GM19452 (cell line): ENCODE measurements around the gene SGMS1.
"Not testable (repeated sequence)": the region's sequence is repeated elsewhere in the genome, so short reads cannot be mapped to it uniquely, and the experiment has no call there.

ENCODE experiments used
- ATAC-seq: cut with Tn5 transposase; IDR thresholded peaks from one replicate; pipeline ENCODE4 v1.9.1; 2021; ENCODE audit not compliant: unreplicated experiment

Gene SGMS1

DNA sequence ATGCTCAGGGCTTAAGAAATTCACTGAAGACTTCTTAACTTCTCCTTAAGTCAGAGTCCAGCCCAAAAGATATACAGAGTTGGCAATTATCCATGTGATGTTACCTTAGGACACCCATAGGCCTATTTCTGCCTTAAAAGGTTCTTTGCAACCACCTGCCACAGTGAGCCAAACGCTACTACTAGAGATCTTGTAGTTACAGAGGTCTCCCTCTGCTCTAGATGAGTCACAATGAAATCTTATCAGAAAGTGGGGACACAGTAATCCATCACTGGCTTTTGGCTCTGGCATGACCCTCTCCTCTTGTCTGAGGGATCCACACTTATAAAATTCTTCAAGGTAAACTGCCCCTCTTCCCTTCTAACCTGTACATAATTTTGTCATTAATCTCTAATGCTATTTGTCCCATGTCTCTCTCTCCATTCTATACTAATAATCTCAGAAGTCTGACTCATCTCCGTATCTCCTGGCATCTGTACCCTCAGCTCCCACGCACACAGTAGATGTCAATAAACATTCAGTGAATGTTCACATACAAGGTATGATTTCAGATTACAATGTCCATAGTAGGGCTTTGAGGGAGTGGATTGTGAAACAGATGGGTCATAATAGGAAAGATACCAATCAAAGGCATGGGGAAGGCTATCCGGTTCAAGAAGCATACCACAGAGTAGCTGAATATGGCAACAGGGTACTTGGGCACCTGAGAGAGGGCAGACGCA, 112.1 kb downstream of the SGMS1 start:
- peak; percentile 36 for ATAC-seq

DNA sequence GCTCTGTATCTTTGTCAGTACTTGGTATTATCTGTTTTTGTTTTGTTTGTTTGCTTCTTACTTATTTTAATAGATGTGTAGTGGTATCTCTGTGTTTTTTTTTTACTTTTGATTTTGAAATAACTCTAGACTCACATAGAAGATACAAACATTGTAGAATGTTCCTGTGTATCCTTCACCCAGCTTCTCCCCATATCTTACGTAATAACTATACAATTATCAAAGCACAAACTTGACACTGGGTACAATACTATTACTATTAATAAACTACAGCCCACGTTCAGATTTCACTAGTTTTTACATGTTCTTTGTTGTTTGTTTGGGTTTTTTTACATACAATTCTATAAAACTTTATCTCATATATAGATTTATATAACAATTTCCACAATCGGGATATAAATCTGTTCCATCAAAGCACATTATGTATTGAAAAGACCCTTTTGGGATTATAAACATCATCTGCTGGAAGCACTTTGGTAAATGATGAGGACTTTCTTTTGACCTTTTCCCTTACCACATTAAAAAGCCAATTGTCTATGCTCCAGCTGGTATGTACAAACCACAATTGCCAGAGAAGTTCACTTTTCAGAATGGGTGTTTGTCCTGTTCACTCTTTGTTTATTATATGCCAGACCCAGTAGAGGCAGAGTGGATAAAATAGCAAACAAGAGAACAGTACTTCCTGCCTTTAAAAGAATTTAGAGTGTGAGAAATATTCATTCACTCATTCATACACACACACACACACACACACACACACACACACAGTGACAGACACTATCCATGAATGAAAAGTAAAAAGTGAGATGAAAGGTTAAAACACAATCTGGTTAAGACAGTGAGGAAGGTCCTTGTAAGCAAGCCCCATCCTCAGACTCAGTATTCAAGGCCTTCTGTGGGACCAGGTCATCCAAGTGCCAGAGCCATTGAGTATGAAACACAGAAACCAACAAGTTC, 113.0 kb downstream of the SGMS1 start:
- no peak for ATAC-seq

- ATAC-seq: peak; percentile 69
Measured at GRCh38 chr10:50508315-50509051, 115.3 kb downstream of the SGMS1 start.

DNA sequence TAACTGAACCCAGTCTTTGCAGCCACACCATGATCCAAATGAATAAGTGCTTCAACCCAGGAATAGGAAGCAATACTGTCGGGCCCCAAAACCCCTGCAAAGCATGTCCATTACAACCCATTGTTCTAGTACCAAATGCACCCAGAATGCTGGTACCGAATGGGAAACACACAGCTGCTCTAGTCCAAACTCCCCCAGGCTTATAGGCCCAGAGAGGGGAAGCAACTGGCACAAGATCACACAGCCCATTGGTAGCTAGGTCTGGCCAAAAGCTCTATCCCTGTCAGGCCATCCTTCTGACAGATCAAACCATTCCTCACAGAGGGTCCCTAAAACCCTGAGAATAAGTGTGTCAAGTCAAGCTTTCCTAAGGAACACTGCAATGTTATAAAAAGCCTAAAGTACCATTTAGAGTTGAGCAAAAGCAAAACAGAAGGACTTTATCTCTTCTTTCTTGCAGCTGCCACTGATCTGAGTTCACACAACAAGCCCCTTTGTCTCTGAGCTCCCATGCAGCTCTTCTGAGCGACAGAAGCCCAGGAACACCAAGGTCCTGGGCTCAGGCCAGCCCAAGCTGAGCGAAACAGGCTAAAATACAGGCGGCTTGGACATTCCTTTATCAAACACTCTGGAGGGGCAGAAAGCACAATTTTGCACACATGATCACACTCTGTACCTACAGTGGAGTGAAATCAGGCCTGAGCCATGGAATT, 116.7 kb downstream of the SGMS1 start:
- ATAC-seq: no peak

DNA sequence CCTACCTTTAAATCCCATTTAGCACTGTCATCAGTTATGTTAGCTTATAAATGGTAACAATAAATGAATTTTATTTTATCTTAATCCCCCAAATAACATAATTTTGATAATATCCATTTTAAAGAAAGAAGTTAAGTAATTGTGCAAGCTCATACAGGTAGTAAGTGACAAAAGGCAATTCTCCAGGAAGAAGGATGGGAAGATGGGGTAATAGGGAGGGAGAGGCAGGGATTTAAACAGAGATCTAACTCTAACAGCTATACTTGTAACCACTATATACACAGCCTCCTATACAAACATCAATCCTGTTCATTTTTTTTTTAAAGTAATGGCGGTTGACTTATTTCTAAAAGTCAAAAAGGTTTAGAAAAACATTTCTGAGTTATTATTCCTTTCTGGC, 119.4 kb downstream of the SGMS1 start:
- no peak for ATAC-seq

- no peak for ATAC-seq
Measured at GRCh38 chr10:50503661-50504320, 120.0 kb downstream of the SGMS1 start.

DNA sequence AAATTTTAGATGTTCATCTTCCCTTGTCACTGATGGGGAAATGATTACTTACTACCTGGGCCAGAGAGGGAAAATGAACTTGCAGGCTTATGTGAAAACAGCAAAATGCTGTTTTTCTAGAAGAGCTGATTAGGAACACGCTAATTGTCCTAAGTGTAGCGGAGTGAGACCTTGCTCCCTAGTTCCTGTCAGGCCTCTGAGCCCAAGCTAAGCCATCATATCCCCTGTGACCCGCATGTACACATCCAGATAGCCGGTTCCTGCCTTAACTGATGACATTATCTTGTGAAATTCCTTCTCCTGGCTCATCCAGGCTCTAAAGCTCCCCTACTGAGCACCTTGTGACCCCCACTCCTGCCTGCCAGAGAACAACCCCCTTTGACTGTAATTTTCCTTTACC, 120.6 kb downstream of the SGMS1 start:
- not testable (repeated sequence) for ATAC-seq

DNA sequence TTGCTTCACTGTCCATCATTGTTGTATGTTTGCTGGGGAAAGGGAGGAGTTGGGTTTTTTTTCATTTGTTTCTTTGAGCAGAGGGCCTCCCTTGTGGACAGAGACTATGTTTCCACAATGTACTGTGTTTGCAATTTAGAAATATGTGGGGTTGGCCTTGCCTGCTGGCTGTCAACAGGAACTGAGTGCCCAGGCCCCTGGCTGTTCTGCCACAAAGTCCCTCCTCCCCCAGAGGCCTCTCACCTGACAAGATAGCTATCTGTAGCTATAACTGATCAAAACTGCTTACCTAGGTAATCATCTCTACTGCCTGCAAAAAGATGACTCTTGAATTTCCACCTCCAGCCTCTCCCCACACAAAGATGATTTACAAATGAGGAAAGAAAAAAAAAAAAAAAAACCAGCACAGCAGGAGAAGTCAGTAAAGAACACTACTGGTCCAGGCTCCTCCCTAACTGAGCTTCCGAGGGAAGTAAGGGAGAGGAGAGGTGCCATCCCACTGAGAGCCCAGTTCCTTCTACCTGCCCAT, 121.8 kb downstream of the SGMS1 start:
- ATAC-seq: no peak

GRCh38 chr10:50501478-50501877, 122.3 kb downstream of the SGMS1 start:
- no peak for ATAC-seq

- no peak for ATAC-seq
Measured at GRCh38 chr10:50498465-50498864, 125.3 kb downstream of the SGMS1 start.

- peak; percentile 89 for ATAC-seq
Measured at GRCh38 chr10:50497758-50498157, 126.0 kb downstream of the SGMS1 start.

- ATAC-seq: no peak
Measured at GRCh38 chr10:50496228-50496627, 127.5 kb downstream of the SGMS1 start.

- ATAC-seq: no peak
Measured at GRCh38 chr10:50490241-50490640, 133.5 kb downstream of the SGMS1 start.

DNA sequence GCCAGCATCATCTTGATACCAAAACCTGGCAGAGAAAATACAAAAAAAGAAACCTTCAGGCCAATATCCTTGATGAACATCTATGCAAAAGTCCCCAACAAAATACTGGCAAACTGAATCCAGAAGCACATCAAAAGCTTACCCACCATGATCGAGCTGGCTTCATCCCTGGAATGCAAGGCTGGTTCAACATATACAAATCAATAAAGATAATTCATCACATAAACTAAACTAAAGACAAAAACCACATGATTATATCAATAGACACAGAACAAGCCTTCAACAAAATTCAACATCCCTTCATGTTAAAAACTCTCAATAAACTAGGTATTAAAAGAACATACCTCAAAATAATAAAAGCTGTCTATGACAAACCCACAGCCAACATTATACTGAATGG, 139.2 kb downstream of the SGMS1 start:
- ATAC-seq: not testable (repeated sequence)

- ATAC-seq: no peak
Measured at GRCh38 chr10:50480054-50481007, 143.4 kb downstream of the SGMS1 start.

DNA sequence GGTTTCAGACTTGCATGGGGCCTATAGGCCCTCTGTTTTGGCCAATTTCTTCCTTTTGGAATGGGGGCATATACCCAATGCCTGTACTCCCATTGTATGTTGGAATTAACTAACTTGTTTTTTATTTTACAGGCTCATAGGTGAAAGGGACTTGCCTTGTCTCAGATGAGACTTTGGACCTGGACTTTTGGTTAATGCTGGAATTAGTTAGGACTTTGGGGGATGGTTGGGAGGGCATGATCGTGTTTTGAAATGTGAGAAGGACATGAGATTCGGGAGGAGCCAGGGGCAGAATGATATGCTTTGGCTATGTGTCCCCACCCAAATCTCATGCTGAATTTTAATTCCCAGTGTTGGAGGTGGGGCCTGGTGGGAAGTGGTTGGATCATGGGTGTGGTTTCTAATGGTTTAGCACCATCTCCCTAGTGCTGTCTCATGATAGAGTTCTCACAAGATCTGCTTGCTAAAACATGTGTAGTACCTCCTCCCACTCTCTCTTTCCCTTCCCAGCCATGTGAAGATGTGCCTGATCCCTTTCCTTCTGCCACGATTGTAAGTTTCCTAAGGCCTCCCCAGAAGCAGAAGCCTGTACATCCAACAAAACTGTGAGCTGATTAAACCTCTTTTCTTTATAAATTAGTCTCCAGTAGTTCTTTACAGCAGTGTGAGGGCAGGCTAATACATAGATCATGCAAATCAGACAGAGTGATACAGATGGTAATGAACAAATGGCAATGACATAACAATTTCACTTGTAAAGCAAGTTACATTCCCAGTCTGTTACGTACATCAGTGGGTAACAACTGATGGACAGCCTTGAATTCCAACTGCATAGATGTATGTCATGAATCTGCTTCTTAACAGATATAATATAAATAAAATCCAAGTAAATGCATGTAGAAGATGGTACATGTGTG, 146.2 kb downstream of the SGMS1 start:
- ATAC-seq: no peak

GRCh38 chr10:50473756-50474155, 150.0 kb downstream of the SGMS1 start:
- no peak for ATAC-seq

DNA sequence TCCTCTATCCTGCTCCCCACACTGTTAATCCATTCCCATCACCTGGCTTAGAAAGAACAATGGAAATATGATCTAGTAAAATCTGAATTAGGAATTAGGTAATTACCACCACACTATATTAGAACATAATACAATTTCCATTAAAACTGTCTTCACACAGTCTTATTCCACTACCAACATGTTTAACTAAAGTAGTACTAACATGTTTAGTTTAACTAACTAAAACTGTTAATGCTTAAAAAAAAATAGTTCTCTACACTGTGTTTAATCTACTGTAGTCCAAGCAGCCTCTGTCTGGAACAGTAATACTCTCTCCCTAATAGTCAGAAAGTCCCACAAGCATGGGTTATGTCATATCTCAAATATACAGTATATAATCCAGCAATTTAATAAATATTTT, 150.8 kb downstream of the SGMS1 start:
- ATAC-seq: no peak
